ENCODE measurements around the gene PPP2CA.
"Not testable (repeated sequence)": the region's sequence is repeated elsewhere in the genome, so short reads cannot be mapped to it uniquely, and the experiment has no call there.

PPP2CA gene

DNA sequence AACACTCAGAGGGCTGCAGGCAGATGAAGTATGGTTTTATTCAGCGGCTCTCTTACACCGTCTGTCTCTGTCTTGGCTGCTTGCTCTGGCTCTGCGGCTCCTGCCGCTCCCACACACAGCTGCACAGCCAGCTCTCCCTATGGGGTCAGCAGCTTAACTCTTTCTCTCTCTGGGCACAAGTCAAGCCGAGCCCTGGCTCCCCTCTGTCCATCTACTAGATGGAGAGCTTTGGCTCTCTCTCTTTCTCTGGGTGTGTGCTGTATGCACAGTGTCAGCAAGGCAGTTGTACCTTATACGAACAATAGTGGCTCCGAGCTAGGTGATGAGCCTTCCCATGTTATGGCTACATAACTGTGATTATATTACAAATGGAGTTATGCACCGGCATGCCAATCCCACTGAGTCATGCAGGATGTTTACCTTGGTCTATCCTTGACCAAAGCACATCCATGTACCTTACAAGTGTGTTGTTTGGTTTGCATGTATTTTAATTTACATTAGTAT lies 19.3 kb upstream of the PPP2CA start:
- DNase-seq, result no peak

GRCh38 chr5:134242146-134242545 lies 16.3 kb upstream of the PPP2CA start:
- no peak for DNase-seq

DNA sequence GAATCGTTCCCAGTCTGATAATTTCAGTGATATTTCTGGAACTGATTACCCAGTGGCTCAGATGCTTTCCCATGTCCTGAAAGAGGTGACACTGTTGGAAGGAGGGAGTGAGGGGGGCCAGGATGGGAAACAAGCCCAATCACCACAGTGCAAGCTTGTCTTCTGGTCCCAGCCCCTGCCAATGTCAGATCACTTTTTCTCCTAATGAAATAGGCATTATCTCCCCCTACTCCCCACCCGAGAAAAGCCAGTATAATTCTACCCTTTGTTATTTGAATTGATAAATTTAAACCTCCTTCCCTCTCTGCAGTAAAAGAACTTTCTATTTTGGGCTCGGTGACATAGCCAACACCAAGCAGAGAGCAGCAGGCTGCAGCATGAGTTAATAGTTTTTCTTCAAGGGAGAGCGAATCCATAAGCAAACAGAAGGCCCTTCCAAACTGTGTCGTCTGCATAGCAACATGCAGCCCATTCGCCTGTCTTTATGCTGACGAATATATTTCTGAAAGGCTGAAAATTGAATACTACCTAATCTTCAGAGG lies 14.6 kb upstream of the PPP2CA start:
- no peak for DNase-seq

GRCh38 chr5:134236820-134237219 lies 10.9 kb upstream of the PPP2CA start:
- DNase-seq, result no peak

DNA sequence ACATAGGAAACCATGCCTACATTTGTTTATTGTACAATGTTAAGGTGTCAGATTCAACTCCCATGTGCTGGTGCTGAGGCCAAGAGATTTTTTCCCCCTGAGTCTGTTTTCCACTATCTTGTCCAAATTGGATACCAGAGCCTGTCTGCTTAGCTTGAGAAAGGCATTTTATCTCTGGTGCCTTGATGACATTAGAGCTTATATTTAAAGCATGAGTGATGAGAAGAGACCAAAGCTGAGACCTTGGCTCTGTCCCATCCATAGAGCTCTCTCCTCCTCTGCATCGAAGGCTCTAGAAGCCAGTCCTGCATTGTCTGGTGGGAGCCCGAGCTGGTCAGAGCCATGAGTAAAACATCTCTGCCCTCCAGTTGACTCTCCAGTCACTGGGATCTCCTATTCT lies 10.4 kb upstream of the PPP2CA start:
- DNase-seq, result no peak

DNA sequence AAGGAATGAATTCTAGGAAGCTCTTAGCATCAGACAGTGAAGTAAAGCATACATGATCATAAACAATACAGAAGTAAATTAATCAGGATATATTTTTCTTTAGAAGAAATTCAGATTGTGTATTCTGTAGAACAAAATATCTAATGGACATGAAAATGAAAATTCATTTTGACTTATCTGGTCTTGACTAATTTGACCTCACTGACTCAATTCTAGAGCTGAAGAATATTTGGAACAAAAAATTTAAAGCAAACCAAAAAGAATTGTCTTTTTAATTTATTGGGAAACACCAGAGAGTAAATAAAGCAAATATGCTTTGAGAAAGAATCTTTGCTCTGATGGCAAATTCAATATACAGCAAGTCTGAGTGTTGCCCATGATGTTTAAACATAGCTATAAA lies 2.8 kb upstream of the PPP2CA start:
- DNase-seq, result no peak

GRCh38 chr5:134227776-134228175 lies 1.9 kb upstream of the PPP2CA start:
- no peak for DNase-seq

- no peak for DNase-seq
Observed at GRCh38 chr5:134227259-134227658, 1.4 kb upstream of the PPP2CA start.

- peak; percentile 79 for DNase-seq
Observed at GRCh38 chr5:134226441-134227192, 744 bp upstream of the PPP2CA start.

DNA sequence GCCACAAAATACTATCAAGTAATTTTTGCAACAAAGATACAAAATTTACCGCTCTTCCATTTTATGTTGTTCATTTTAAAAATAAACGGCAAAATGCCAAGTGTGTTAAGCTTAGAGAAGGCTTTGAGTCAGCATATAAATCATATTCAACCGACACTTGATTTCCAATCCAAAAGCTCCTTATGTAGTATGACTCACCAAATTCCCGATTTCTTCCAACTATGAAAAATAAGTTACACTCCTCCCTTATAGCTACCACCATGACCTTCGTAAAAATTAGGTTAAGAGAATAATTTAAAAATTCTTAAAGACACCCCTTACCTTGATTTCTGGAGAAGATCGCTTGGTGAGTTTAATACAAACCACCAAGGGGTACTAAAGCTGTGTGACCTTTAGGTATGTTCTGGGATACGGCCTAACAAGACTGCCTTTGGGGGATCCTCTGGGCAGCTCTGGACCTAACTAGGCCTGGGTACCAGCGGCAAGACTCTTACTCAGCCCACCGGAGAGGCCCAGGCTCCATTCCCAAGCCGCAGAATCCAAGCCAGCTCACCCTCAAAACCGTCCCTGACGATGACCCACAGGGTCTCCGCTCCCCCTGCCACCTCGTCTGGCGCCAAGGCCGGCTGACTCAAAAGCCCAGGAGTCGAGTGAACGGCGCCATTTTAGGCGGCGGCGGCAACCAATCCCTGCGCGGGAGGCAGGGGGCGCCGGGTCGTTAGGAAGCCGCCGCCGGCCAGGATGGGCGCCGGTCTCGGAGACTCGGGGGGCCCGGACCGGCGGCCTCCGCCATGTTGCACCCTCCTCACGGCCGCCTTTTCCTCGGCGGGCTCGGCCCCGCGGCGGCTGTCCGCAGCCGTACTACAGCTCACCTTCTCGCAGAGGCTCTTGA lies 739 bp downstream of the PPP2CA start:
- peak; percentile 61 for DNase-seq

- no peak for DNase-seq
Observed at GRCh38 chr5:134223406-134224248, 2.2 kb downstream of the PPP2CA start.

DNA sequence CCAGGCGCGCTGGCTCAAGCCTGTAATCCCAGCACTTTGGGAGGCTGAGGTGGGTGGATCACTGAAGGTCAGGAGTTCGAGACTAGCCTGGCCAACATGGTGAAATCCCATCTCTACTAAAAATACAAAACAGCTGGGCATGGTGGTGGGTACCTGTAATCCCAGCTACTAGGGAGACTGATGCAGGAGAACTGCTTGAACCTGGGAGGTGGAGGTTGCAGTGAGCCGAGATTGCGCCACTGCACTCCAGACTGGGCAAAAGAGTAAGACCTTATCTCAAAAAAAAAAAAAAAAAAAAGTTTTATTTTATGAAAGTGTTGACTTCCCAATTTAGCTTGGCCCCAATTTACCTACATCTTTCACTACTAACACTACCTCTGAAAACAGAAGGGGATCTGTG lies 4.2 kb downstream of the PPP2CA start:
- DNase-seq, result not testable (repeated sequence)

- DNase-seq, result no peak
Observed at GRCh38 chr5:134215757-134216156, 10.1 kb downstream of the PPP2CA start.

DNA sequence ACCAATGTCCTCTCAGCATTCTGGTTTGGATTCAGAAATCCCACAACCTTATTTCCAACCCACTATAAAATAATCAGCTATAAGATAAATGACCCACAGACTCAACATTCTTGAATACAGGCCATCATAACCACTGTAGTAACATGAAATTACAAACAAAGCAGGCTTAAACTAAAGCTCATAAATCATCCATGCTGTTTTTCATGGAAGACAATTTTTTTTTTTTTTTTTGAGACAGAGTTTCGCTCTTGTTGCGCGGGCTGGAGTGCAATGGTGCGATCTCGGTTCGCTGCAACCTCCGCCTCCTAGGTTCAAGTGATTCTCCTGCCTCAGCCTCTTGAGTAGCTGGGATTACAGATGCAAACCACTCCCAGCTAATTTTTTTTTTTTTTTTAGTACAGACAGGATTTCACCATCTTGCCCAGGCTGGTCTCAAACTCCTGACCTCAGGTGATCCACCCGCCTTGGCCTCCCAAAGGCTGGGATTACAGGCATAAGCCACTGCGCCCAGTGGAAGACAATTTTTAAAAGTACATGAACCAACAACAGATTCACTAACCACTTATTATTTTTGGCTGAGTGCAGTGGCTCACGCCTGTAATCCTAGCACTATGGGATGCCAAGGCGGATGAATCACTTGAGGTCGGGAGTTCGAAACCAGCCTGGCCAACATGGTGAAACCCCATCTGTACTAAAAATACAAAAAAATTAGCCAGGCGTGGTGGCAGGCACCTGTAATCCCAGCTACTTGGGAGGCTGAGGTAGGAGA lies 14.4 kb downstream of the PPP2CA start:
- not testable (repeated sequence) for DNase-seq

GRCh38 chr5:134209477-134210245 lies 16.2 kb downstream of the PPP2CA start:
- DNase-seq, result no peak

DNA sequence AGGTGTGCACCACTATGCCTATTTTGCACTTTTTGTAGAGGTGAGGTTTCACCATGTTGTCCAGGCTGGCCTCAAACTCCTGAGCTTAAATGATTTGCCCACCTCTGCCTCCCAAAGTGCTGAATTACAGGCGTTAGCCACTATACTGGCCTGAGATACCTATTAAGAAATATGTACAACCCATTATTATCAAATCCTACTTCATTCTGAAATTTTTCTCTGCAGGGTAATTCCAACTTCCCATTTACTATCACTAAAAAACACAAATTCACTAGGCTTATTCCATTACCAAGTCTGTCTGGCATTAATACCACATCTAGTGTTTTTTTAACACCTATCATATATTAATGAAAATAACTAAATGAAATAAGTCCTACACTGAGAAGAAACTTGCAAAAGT lies 18.2 kb downstream of the PPP2CA start:
- no peak for DNase-seq

DNA sequence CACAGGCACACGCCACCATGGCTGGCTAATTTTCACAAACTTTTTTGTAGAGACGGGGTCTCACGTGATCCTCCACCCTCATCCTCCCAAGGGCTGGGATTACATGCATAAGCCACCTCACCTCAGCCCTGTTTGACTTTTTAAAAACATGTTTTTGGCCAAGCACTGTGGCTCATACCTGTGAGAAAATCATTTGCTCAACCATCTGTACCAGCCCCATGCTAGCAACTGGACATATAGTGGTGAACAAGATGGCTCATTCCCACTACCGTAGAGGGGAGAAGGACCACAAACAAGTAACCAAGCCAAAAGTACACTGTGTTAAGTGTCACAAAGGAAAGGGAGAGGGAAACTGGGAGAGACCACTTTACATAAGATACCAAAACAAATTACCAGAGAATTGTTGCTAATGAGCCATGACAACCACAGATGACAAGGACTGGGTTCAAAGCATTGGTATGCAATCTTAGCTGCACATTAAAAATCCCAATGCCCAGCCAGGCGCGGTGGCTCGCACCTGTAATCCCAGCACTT lies 19.2 kb downstream of the PPP2CA start:
- no peak for DNase-seq

DNA sequence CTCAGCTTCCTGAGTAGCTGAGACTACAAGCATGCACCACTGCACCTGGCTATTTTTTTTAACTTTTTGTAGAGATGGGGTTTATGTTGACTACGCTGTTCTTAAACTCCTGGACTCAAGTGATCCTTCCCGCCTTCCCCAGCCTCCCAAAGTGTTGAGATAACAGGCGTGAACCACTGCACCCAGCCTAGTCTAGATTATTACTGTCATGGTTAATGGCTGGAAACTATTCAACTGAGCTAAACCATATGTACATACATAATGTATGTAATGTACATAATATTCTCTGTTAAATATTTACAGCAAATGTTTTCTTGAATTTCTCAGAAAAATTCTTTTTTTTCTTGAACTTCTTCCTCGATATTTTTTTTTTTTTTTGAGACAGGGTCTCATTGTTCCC lies 21.3 kb downstream of the PPP2CA start:
- no peak for DNase-seq

- DNase-seq, result no peak
Observed at GRCh38 chr5:134203630-134204029, 22.2 kb downstream of the PPP2CA start.

DNA sequence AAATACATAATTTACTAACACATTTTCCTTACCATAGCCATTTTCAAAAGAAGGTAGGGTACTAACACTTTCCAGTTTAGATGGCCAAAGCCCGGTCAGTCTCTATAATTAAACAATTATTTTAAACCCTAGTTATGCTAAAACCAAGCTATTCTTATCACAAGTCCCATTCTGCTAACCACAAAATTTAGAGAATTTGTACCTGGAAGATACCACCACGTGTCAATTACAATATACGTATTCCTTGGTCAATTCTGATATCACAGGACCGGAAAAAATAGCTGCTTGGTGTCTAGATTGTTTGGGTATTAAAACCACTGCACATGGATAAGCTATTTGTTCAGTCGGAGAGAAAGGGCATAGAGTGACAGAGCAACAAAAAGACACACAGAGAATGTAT lies 30.2 kb downstream of the PPP2CA start:
- no peak for DNase-seq

- DNase-seq, result no peak
Observed at GRCh38 chr5:134189031-134189430, 36.8 kb downstream of the PPP2CA start.
